SK-N-SH (cell line): ENCODE data around the gene FOSL1. TPM values are rescaled to one million over a fixed set of nuclear protein-coding genes. Genes with fewer than 3 reads are reported as not detected.

Experiments
- CTCF ChIA-PET: fragments of 300-600, 350-600 bp; formaldehyde crosslinking; extraction: SDS; loops from one replicate; lab custom pipeline; 2021; lab: Yijun Ruan, JAX
- POLR2A ChIA-PET: fragments of 350-600 bp; sonication (Branson Sonifier 250); formaldehyde crosslinking; extraction: SDS; loops from one replicate; lab custom pipeline; 2020; ENCODE audit warnings: antibody characterized with exemption, inconsistent platforms; lab: Yijun Ruan, JAX
- DNase-seq: peaks from one replicate; pipeline ENCODE4 v3.0.0; 2012
- H2AFZ ChIP-seq: fragments of 200-600 bp; sonication (generic); 2 replicates; pipeline ENCODE4 v1.8.1; 2016; ENCODE audit warnings: antibody characterized with exemption, mild to moderate bottlenecking, low read depth
- H3F3A ChIP-seq: fragments of 200-600 bp; sonication (generic); replicated peaks from 2 replicates; pipeline ENCODE3; 2016; ENCODE audit warnings: antibody characterized with exemption, mild to moderate bottlenecking; ENCODE audit not compliant: insufficient read depth
- H3K27ac ChIP-seq, 2 experiments: fragments of 200-500 bp in 1 of 2; fragments of 200-600 bp in 1 of 2; sonication (Bioruptor generic) in 1 of 2; sonication (generic), shearing (Covaris generic) in 1 of 2; 2 replicates each; pipeline versions ENCODE4 v1.5.1 to v1.6.1; 2014 to 2016; ENCODE audit warnings: low read depth in 2 of 2, inconsistent platforms in 1 of 2, low read length in 1 of 2, mild to moderate bottlenecking in 1 of 2, mixed read lengths in 1 of 2
- H3K27me3 ChIP-seq: fragments of 200-600 bp; sonication (generic), shearing (Covaris generic); 2 replicates; pipeline ENCODE4 v1.6.1; 2016; ENCODE audit warnings: mixed run types; ENCODE audit not compliant: insufficient read depth
- H3K36me3 ChIP-seq, 2 experiments: fragments of 200-500 bp in 1 of 2; fragments of 200-600 bp in 1 of 2; sonication (Bioruptor generic) in 1 of 2; sonication (generic) in 1 of 2; replicated peaks in 1 of 2; 2 replicates each; pipeline versions ENCODE3 to v1.5.1; 2014 to 2016; ENCODE audit warnings: low read length in 1 of 2, mild to moderate bottlenecking in 1 of 2; ENCODE audit not compliant: insufficient read depth in 2 of 2, control insufficient read depth in 1 of 2
- H3K4me1 ChIP-seq, 2 experiments: fragments of 200-500 bp in 1 of 2; fragments of 200-600 bp in 1 of 2; sonication (Bioruptor generic) in 1 of 2; sonication (generic), shearing (Covaris generic) in 1 of 2; 2 replicates each; pipeline versions ENCODE4 v1.5.1 to v1.6.1; 2014 to 2016; ENCODE audit warnings: low read depth in 1 of 2, low read length in 1 of 2, mixed run types in 1 of 2; ENCODE audit not compliant: insufficient read depth in 2 of 2, control insufficient read depth in 1 of 2
- H3K4me2 ChIP-seq: fragments of 200-600 bp; sonication (generic), shearing (Covaris generic); 2 replicates; pipeline ENCODE4 v1.6.1; 2017; ENCODE audit warnings: mixed run types
- H3K4me3 ChIP-seq, 2 experiments: fragments of 200-500 bp in 1 of 2; fragments of 200-600 bp in 1 of 2; sonication (Bioruptor generic) in 1 of 2; sonication (generic), shearing (Covaris generic) in 1 of 2; 2 replicates each; pipeline versions ENCODE4 v1.5.1 to v1.8.1; 2014 to 2016; ENCODE audit warnings: low read depth in 2 of 2, inconsistent platforms in 1 of 2, low read length in 1 of 2, mild to moderate bottlenecking in 1 of 2, mixed read lengths in 1 of 2, moderate library complexity in 1 of 2
- H3K79me2 ChIP-seq: fragments of 200-600 bp; sonication (generic); 2 replicates; pipeline ENCODE4 v1.8.1; 2017; ENCODE audit warnings: mild to moderate bottlenecking; ENCODE audit not compliant: insufficient read depth
- H3K9ac ChIP-seq: fragments of 200-600 bp; sonication (generic); 2 replicates; pipeline ENCODE4 v1.6.1; 2017; ENCODE audit warnings: mixed run types
- H3K9me2 ChIP-seq: fragments of 200-600 bp; sonication (generic); 2 replicates; pipeline ENCODE4 v1.6.1; 2017; ENCODE audit warnings: mixed run types
- H3K9me3 ChIP-seq: fragments of 200-600 bp; sonication (generic); 2 replicates; pipeline ENCODE4 v1.6.1; 2017; ENCODE audit warnings: mixed run types, mild to moderate bottlenecking, moderate library complexity
- H4K20me1 ChIP-seq: fragments of 200-600 bp; sonication (generic); 2 replicates; pipeline ENCODE4 v1.6.1; 2017; ENCODE audit warnings: mild to moderate bottlenecking, mixed run types; ENCODE audit not compliant: insufficient read depth
- CHD2 ChIP-seq: fragments of 150-350 bp; IDR thresholded peaks from 2 replicates; pipeline ENCODE4 v1.6.1; 2018; ENCODE audit warnings: low read length; ENCODE audit not compliant: partially characterized antibody
- CTCF ChIP-seq: fragments of 200-600 bp; sonication (generic); IDR thresholded peaks from 2 replicates; pipeline ENCODE4 v1.6.1; 2017; ENCODE audit warnings: antibody characterized with exemption, mild to moderate bottlenecking, moderate library complexity
- ELF1 ChIP-seq: IDR thresholded peaks from 2 replicates; pipeline ENCODE4 v1.4.0; 2012
- EP300 ChIP-seq, 2 experiments: IDR thresholded peaks; 2 replicates each; pipeline versions ENCODE4 v1.4.0 to v1.6.1; 2012; ENCODE audit warnings: borderline replicate concordance in 1 of 2, low read depth in 1 of 2, low read length in 1 of 2
- EZH2phosphoT487 ChIP-seq: fragments of 200-600 bp; sonication (generic); IDR thresholded peaks from 2 replicates; pipeline ENCODE4 v1.6.1; 2017; ENCODE audit warnings: low read depth, mixed run types, mild to moderate bottlenecking, antibody characterized with exemption, moderate library complexity, borderline replicate concordance
- FOXJ3 ChIP-seq: sonication (generic); formaldehyde crosslinking; IDR thresholded peaks from 2 replicates; pipeline ENCODE4 v1.5.1; 2020; ENCODE audit warnings: mild to moderate bottlenecking, missing genetic modification reagents
- MAX ChIP-seq: IDR thresholded peaks from 2 replicates; pipeline ENCODE4 v1.4.0; 2012; ENCODE audit warnings: low read depth
- PBX3 ChIP-seq: IDR thresholded peaks from 2 replicates; pipeline ENCODE4; 2012
- POLR2AphosphoS5 ChIP-seq: IDR thresholded peaks from 2 replicates; pipeline ENCODE4 v1.6.1; 2012; ENCODE audit warnings: low read depth, low read length
- RCOR1 ChIP-seq: fragments of 150-350 bp; IDR thresholded peaks from 2 replicates; pipeline ENCODE4 v1.6.1; 2017; ENCODE audit warnings: antibody characterized with exemption, low read length
- SIN3A ChIP-seq: IDR thresholded peaks from 2 replicates; pipeline ENCODE4 v1.6.1; 2012; ENCODE audit warnings: low read depth, mild to moderate bottlenecking, low read length, moderate library complexity, borderline replicate concordance
- TCF12 ChIP-seq: IDR thresholded peaks from 2 replicates; pipeline ENCODE4 v1.4.0; 2012
- TEAD4 ChIP-seq: IDR thresholded peaks from 2 replicates; pipeline ENCODE4 v1.4.0; 2012; ENCODE audit warnings: mild to moderate bottlenecking, borderline replicate concordance; ENCODE audit not compliant: insufficient read depth
- USF2 ChIP-seq: fragments of 150-350 bp; IDR thresholded peaks from 2 replicates; pipeline ENCODE4 v1.6.1; 2017; ENCODE audit warnings: antibody characterized with exemption, low read length, low read depth, borderline replicate concordance
- WGBS: methylation state at CpG from one replicate; pipeline ENCODE4 v1.1.6; 2017; ENCODE audit warnings: low lambda C conversion rate; 5-methylcytosine and 5-hydroxymethylcytosine counted together
- polyA plus RNA-seq, 3 experiments: library from polyadenylated mRNA; depleted of rRNA; stranded (reverse); fragments of >200 nt; gene quantifications; 2 replicates each; pipeline ENCODE4 v1.2.3, GENCODE V29; 2012

The FOSL1 gene
- polyA plus RNA-seq, 1 of the 3 experiments (the other 2 are of a cell fraction) = 30.1 TPM

- TF ChIP-seq CTCF (no peak; the same call in 1 of the 2 replicates), RCOR1 (no peak)
These were observed 28.2 kb downstream of the FOSL1 start (continued) for GRCh38 chr11:65871811-65872548.

GRCh38 chr11:65870706-65871681, 29.2 kb downstream of the FOSL1 start:
- Histone ChIP-seq H3K4me3 (peak overlapping the region; percentile 54 to 73; a peak in 3 of 4 replicates), H3K9ac (peak overlapping the region; percentile 70), H2AFZ (no peak overlapping the region), H4K20me1 (no peaks in the 10 kb centered on the region; the same call in 1 of the 2 replicates), H3K27me3 (no peaks in the 10 kb centered on the region), H3K36me3 (peaks cover 40 to 47% of the 10 kb centered on the region in 2 experiments)
- DNase-seq = no peak
- CTCF ChIA-PET = interaction anchor here (0.8 to 18.4 kb wide), 12 partner anchors 10 to 159 kb away, joined by 3 to 374 read pairs (median 5); partner anchors contain the start of genes CCDC85B, CTSW, FIBP and KAT5
- TF ChIP-seq TCF12 = no peak
- no peak for TF ChIP-seq POLR2AphosphoS5
- no peak for TF ChIP-seq EP300 (IDR thresholded peaks at IDR 0.05; ENCODE audit: borderline replicate concordance in 1 of 2, low read depth in 1 of 2, low read length in 1 of 2)
- no peak for TF ChIP-seq CHD2
- no peak for TF ChIP-seq TEAD4
- TF ChIP-seq ELF1 = no peak
- TF ChIP-seq PBX3 = no peak
- no peak for TF ChIP-seq SIN3A
- TF ChIP-seq MAX = no peak
- no peak for TF ChIP-seq EZH2phosphoT487
- TF ChIP-seq USF2 = no peak
- TF ChIP-seq FOXJ3 (CRISPR knock-in tag) = no peak
- TF ChIP-seq, all 33 proteins: peak for 0
- H3K9me3 ChIP-seq = no peaks in the 10 kb centered on the region
- no peaks in the 10 kb centered on the region for H3K9me2 ChIP-seq
- H3F3A ChIP-seq = peaks cover 46% of the 10 kb centered on the region
- H3K79me2 ChIP-seq = peaks cover 34% of the 10 kb centered on the region
- 95% methylated on average over 10 of the region's 24 CpGs for WGBS
- POLR2A ChIA-PET = interaction anchor here (0.9 to 4.8 kb wide), 9 partner anchors 8 to 52 kb away, joined by 3 to 59 read pairs (median 4); partner anchors contain the start of genes CCDC85B, CFL1 and MUS81
- H3K4me1 ChIP-seq = peaks cover 19 to 27% of the 10 kb centered on the region in 2 experiments; a peak in 3 of 4 replicates
- peak overlapping the region; percentile 77 to 93; a peak in 2 of 4 replicates for H3K27ac ChIP-seq
- peak overlapping the region; percentile 97 for H3K4me2 ChIP-seq
